Measurements from ENCODE around the gene AATF. TPM values are rescaled to one million over a fixed set of nuclear protein-coding genes. Genes with fewer than 3 reads are reported as not detected.

Gene AATF
- total and polyA plus RNA-seq, 9 of the 15 experiments (the other 6 are each of a cell fraction or from before 2014, with no cell fraction given): 34.5 to 133 (median 90.1) TPM

- Histone ChIP-seq H3K36me3 (ENCODE audit: control insufficient read depth, insufficient read depth, low read length) (peaks cover 11% of the 10 kb centered on the region), H3K9me3 (replicated peaks; ENCODE audit: control insufficient read depth, insufficient read depth, low read depth, low read length) (no peaks in the 10 kb centered on the region), H3K9ac (ENCODE audit: insufficient read depth in 1 of 2, low read depth in 2 of 2, low read length in 2 of 2) (peak overlapping the region in 1 of 2 experiments; percentile 38; a peak in 1 of 4 replicates), H3K27ac (ENCODE audit: extremely low read depth, low read depth, low read length) (no peak overlapping the region), H3K27me3 (ENCODE audit: control insufficient read depth in 2 of 2, insufficient read depth in 2 of 2, low read length in 2 of 2) (peaks cover 3 to 17% of the 10 kb centered on the region in 2 experiments; a peak in 2 of 5 replicates), H3K79me2 (ENCODE audit: control insufficient read depth, insufficient read depth, low read length) (peaks cover 24% of the 10 kb centered on the region), H3K4me3 (no peak overlapping the region), H2AFZ (ENCODE audit: low read depth, low read length) (no peak overlapping the region), H4K20me1 (replicated peaks; ENCODE audit: control insufficient read depth, insufficient read depth, low read length) (no peaks in the 10 kb centered on the region), H3K4me2 (ENCODE audit: insufficient read depth, low read length) (no peak overlapping the region), H3K4me1 (replicated peaks in 1 of 2; ENCODE audit: control insufficient read depth in 2 of 2, insufficient read depth in 2 of 2, low read length in 2 of 2) (peaks cover 22 to 24% of the 10 kb centered on the region in 2 experiments), H3K9me1 (ENCODE audit: control insufficient read depth, insufficient read depth, low read length) (no peaks in the 10 kb centered on the region)
- BruUV-seq (replicated peaks): no TSS peak
- DNase-seq (ENCODE audit: extremely low read depth in 1 of 4, low spot score in 3 of 4) (no peak), ATAC-seq (no peak), FAIRE-seq (no peak)
- CTCF ChIA-PET (ENCODE audit: low intra/inter-chr PET ratio): no interaction called here
- in situ Hi-C loops (cut with MboI) (no loop called here), intact Hi-C loops (cut with micrococcal nuclease) (no loop called here)
- POLR2A ChIA-PET: interaction anchor here (0.6 kb wide), 3 partner anchors 28 to 1187 kb away, joined by 3 to 4 read pairs (median 3); no protein-coding TSS in a partner anchor
- WGBS (ENCODE audit: insufficient coverage, low coverage, missing lambda C conversion rate): 32% methylated on average over 21 of the region's 30 CpGs
- TF ChIP-seq, protein P1, sequence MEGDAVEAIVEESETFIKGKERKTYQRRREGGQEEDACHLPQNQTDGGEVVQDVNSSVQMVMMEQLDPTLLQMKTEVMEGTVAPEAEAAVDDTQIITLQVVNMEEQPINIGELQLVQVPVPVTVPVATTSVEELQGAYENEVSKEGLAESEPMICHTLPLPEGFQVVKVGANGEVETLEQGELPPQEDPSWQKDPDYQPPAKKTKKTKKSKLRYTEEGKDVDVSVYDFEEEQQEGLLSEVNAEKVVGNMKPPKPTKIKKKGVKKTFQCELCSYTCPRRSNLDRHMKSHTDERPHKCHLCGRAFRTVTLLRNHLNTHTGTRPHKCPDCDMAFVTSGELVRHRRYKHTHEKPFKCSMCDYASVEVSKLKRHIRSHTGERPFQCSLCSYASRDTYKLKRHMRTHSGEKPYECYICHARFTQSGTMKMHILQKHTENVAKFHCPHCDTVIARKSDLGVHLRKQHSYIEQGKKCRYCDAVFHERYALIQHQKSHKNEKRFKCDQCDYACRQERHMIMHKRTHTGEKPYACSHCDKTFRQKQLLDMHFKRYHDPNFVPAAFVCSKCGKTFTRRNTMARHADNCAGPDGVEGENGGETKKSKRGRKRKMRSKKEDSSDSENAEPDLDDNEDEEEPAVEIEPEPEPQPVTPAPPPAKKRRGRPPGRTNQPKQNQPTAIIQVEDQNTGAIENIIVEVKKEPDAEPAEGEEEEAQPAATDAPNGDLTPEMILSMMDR (IDR thresholded peaks at IDR 0.05 in 2 of 3, conservative IDR thresholded peaks at IDR 0.05 in 1 of 3; ENCODE audit: insufficient read depth in 2 of 3, low read depth in 1 of 3, low read length in 3 of 3): peak in 1 of 3 experiments; percentile 2; a peak in 1 of 6 replicates
- TF ChIP-seq SRSF3 (IDR thresholded peaks at IDR 0.05; ENCODE audit: insufficient read depth, low read length) (no peak), ZNF316 (IDR thresholded peaks at IDR 0.05) (0 out of 2 replicates have a peak, but pooled peaks have one; percentile 44)
Measured at GRCh38 chr17:36945959-36946725, 2.6 kb upstream of the AATF start.
